ENCODE data around the gene RPS6KB2.
"Not testable (repeated sequence)": the region's sequence is repeated elsewhere in the genome, so short reads cannot be mapped to it uniquely, and the experiment has no call there.

DNA sequence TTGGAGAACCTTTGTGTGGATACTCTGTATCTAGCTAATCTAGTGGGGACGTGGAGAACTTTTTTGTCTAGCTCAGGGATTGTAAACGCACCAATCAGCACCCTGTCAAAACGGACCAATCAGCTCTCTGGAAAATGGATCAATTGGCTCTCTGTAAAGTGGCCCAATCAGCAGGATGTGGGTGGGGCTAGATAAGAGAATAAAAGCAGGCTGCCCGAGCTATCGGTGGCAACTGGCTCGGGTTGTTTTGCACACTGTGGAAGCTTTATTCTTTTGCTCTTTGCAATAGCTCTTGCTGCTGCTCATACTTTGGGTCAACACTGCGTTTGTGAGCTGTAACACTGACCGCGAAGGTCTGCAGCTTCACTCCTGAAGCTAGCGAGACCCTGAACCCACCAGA is 48.4 kb downstream of the RPS6KB2 start:
- TF ChIP-seq, protein P1, sequence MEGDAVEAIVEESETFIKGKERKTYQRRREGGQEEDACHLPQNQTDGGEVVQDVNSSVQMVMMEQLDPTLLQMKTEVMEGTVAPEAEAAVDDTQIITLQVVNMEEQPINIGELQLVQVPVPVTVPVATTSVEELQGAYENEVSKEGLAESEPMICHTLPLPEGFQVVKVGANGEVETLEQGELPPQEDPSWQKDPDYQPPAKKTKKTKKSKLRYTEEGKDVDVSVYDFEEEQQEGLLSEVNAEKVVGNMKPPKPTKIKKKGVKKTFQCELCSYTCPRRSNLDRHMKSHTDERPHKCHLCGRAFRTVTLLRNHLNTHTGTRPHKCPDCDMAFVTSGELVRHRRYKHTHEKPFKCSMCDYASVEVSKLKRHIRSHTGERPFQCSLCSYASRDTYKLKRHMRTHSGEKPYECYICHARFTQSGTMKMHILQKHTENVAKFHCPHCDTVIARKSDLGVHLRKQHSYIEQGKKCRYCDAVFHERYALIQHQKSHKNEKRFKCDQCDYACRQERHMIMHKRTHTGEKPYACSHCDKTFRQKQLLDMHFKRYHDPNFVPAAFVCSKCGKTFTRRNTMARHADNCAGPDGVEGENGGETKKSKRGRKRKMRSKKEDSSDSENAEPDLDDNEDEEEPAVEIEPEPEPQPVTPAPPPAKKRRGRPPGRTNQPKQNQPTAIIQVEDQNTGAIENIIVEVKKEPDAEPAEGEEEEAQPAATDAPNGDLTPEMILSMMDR (conservative IDR thresholded peaks at IDR 0.05; ENCODE audit: low read depth, low read length) = not testable (repeated sequence)
- not testable (repeated sequence) for TF ChIP-seq EZH2 (IDR thresholded peaks at IDR 0.05; ENCODE audit: low read length, unreplicated experiment); EZH2phosphoT487 (IDR thresholded peaks at IDR 0.05; ENCODE audit: borderline replicate concordance, low read length)

Measured in PC-3 (cell line).